H9 (cell line): ENCODE data around the gene ALG14. TPM values are rescaled to one million over a fixed set of nuclear protein-coding genes. Genes with fewer than 3 reads are reported as not detected.

Experiments used
- DNase-seq: peaks from one replicate; pipeline ENCODE4 v3.0.0-alpha.2; 2017
- H2AFZ ChIP-seq: one replicate; pipeline ENCODE4 v1.6.1; 2013; ENCODE audit warnings: mild to moderate bottlenecking, low read length, control low read depth, moderate library complexity
- H2AK5ac ChIP-seq: 2 replicates; pipeline ENCODE4 v1.6.1; 2013; ENCODE audit warnings: low read length, control low read depth, mixed read lengths; ENCODE audit not compliant: insufficient read length
- H2BK120ac ChIP-seq: one replicate; pipeline ENCODE4 v1.6.1; 2013; ENCODE audit warnings: low read depth, mild to moderate bottlenecking, low read length, control low read depth, inconsistent platforms; ENCODE audit not compliant: poor library complexity, severe bottlenecking
- H2BK12ac ChIP-seq: 2 replicates; pipeline ENCODE4 v1.6.1; 2013; ENCODE audit warnings: low read length, control low read depth, mixed read lengths, low read depth; ENCODE audit not compliant: insufficient read length
- H2BK15ac ChIP-seq: 2 replicates; pipeline ENCODE4 v1.6.1; 2013; ENCODE audit warnings: low read depth, low read length, control low read depth
- H2BK20ac ChIP-seq: one replicate; pipeline ENCODE4 v1.6.1; 2013; ENCODE audit warnings: low read depth, mild to moderate bottlenecking, low read length, control low read depth, inconsistent platforms; ENCODE audit not compliant: poor library complexity, severe bottlenecking
- H2BK5ac ChIP-seq: 2 replicates; pipeline ENCODE4 v1.6.1; 2013; ENCODE audit warnings: low read length, control low read depth, mixed read lengths; ENCODE audit not compliant: insufficient read length
- H3K14ac ChIP-seq: 2 replicates; pipeline ENCODE4 v1.6.1; 2013; ENCODE audit warnings: low read length, control low read depth; ENCODE audit not compliant: insufficient read depth
- H3K18ac ChIP-seq: 2 replicates; pipeline ENCODE4 v1.6.1; 2013; ENCODE audit warnings: low read depth, mild to moderate bottlenecking, mixed read lengths, low read length, control low read depth; ENCODE audit not compliant: insufficient read length
- H3K23ac ChIP-seq: 2 replicates; pipeline ENCODE4 v1.6.1; 2013; ENCODE audit warnings: low read length, control low read depth, mixed read lengths, low read depth; ENCODE audit not compliant: insufficient read length
- H3K23me2 ChIP-seq: 2 replicates; pipeline ENCODE4 v1.6.1; 2013; ENCODE audit warnings: low read depth, mild to moderate bottlenecking, mixed read lengths, low read length, control low read depth; ENCODE audit not compliant: insufficient read length, poor library complexity, severe bottlenecking
- H3K27ac ChIP-seq: 2 replicates; pipeline ENCODE4 v1.5.1; 2013; ENCODE audit warnings: low read length, control low read depth, mixed read lengths, low read depth; ENCODE audit not compliant: insufficient read length
- H3K27me3 ChIP-seq: 2 replicates; pipeline ENCODE4 v1.6.1; 2013; ENCODE audit warnings: low read length, control low read depth, inconsistent platforms; ENCODE audit not compliant: insufficient read depth
- H3K4ac ChIP-seq: 2 replicates; pipeline ENCODE4 v1.6.1; 2013; ENCODE audit warnings: low read depth, mild to moderate bottlenecking, control low read depth, inconsistent platforms, low read length, moderate library complexity
- H3K4me1 ChIP-seq: 2 replicates; pipeline ENCODE4 v1.6.1; 2013; ENCODE audit warnings: low read length, control low read depth, inconsistent platforms; ENCODE audit not compliant: insufficient read depth
- H3K4me2 ChIP-seq: 2 replicates; pipeline ENCODE4 v1.6.1; 2013; ENCODE audit warnings: low read length, control low read depth, mixed read lengths; ENCODE audit not compliant: insufficient read length, insufficient read depth
- H3K56ac ChIP-seq: 2 replicates; pipeline ENCODE4 v1.6.1; 2013; ENCODE audit warnings: low read depth, mild to moderate bottlenecking, mixed read lengths, low read length, control low read depth; ENCODE audit not compliant: insufficient read length
- H3K79me1 ChIP-seq: 2 replicates; pipeline ENCODE4 v1.6.1; 2013; ENCODE audit warnings: low read depth, mild to moderate bottlenecking, moderate library complexity, low read length, control low read depth, inconsistent platforms; ENCODE audit not compliant: insufficient read depth, poor library complexity, severe bottlenecking
- H3K79me2 ChIP-seq: 2 replicates; pipeline ENCODE4 v1.6.1; 2013; ENCODE audit warnings: low read length, control low read depth, inconsistent platforms; ENCODE audit not compliant: insufficient read depth
- H3K9ac ChIP-seq: 2 replicates; pipeline ENCODE4 v1.6.1; 2013; ENCODE audit warnings: low read length, control low read depth, mixed read lengths; ENCODE audit not compliant: insufficient read length; ENCODE audit errors: extremely low read depth
- H3K9me3 ChIP-seq: one replicate; pipeline ENCODE4 v1.6.1; 2013; ENCODE audit warnings: low read depth, low read length, inconsistent platforms; ENCODE audit not compliant: control insufficient read depth
- H3T11ph ChIP-seq: one replicate; pipeline ENCODE4 v1.6.1; 2013; ENCODE audit warnings: mild to moderate bottlenecking, low read length, control low read depth, inconsistent platforms
- H4K20me1 ChIP-seq: one replicate; pipeline ENCODE4 v1.6.1; 2013; ENCODE audit not compliant: control insufficient read depth, insufficient read length, insufficient read depth
- H4K5ac ChIP-seq: 2 replicates; pipeline ENCODE4 v1.6.1; 2013; ENCODE audit warnings: low read depth, mild to moderate bottlenecking, mixed read lengths, low read length, control low read depth; ENCODE audit not compliant: insufficient read length
- H4K8ac ChIP-seq: replicated peaks from 2 replicates; pipeline ENCODE4 v1.6.1; 2013; ENCODE audit warnings: low read length, control low read depth, mixed read lengths, low read depth; ENCODE audit not compliant: insufficient read length
- H4K91ac ChIP-seq: 2 replicates; pipeline ENCODE4 v1.6.1; 2013; ENCODE audit warnings: low read depth, mild to moderate bottlenecking, moderate library complexity, mixed read lengths, low read length, control low read depth; ENCODE audit not compliant: insufficient read length
- H3K27ac Mint-ChIP-seq, 3 experiments: 2 replicates in 2 of 3; 3 replicates in 1 of 3; pipeline ENCODE4 v1.8.0; 2020 to 2021; ENCODE audit warnings: mixed read lengths in 3 of 3, mild to moderate bottlenecking in 1 of 3, moderate library complexity in 1 of 3
- H3K27me3 Mint-ChIP-seq: 2 replicates; pipeline ENCODE4 v1.8.0; 2021; ENCODE audit warnings: low read depth, mild to moderate bottlenecking, moderate library complexity, mixed read lengths
- H3K36me3 Mint-ChIP-seq, 3 experiments: 2 replicates in 2 of 3; 3 replicates in 1 of 3; pipeline ENCODE4 v1.8.0; 2020 to 2021; ENCODE audit warnings: low read depth in 3 of 3, mixed read lengths in 3 of 3; ENCODE audit not compliant: insufficient read depth in 1 of 3
- H3K4me1 Mint-ChIP-seq, 2 experiments: 2 replicates each; pipeline ENCODE4 v1.8.0; 2020; ENCODE audit warnings: mixed read lengths in 2 of 2
- H3K4me3 Mint-ChIP-seq, 2 experiments: 2 replicates in 1 of 2; 3 replicates in 1 of 2; pipeline ENCODE4 v1.8.0; 2020 to 2021; ENCODE audit warnings: mild to moderate bottlenecking in 2 of 2, mixed read lengths in 2 of 2, moderate library complexity in 1 of 2
- H3K9me3 Mint-ChIP-seq, 2 experiments: 2 replicates in 1 of 2; 3 replicates in 1 of 2; pipeline ENCODE4 v1.8.0; 2020; ENCODE audit warnings: mild to moderate bottlenecking in 2 of 2, mixed read lengths in 2 of 2, moderate library complexity in 1 of 2
- CTCF ChIP-seq: fragments of 200-600 bp; sonication (generic); conservative IDR thresholded peaks from 3 replicates; pipeline ENCODE4 v1.8.0; 2021; ENCODE audit warnings: antibody characterized with exemption, mild to moderate bottlenecking
- WGBS: extraction: QIAGEN DNeasy Blood & Tissue Kit; methylation state at CpG from one replicate; pipeline ENCODE4 v1.1.7; 2013; ENCODE audit warnings: missing lambda C conversion rate, low lambda C conversion rate, mixed read lengths; ENCODE audit not compliant: insufficient read length; ENCODE audit errors: extremely low coverage; 5-methylcytosine and 5-hydroxymethylcytosine counted together
- total RNA-seq: library from RNA; stranded (reverse); gene quantifications from 2 replicates; pipeline ENCODE4 v1.2.1, GENCODE V29; 2021

ALG14 gene
- total RNA-seq, 1 experiment from 2014 or later: 2.5 TPM

DNA sequence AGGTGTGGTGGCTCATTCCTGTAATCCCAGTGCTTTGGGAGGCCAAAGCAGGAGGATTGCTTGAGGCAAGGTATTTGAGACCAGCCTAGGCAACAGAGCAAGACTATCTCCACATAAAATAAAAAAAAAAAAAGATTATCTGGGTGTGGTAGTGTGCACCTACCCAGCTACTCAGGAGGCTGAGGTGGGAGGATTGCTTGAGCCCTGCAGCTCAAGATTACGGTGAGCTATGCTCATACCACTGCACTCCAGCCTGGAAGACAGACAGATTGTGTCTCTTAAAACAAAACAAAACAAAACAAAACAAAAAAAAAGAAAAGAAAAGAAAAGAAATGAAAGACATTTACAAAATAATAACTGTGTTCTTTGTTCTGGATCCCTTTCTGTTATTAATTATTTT is 38.3 kb upstream of the ALG14 start:
- no peak overlapping the region for H3K27ac Mint-ChIP-seq
- no peaks in the 10 kb centered on the region for H3K79me2 ChIP-seq
- H3K27me3 ChIP-seq: no peaks in the 10 kb centered on the region
- peaks cover 3% of the 10 kb centered on the region; the same call in 1 of the 2 replicates for H3K27me3 Mint-ChIP-seq
- no peaks in the 10 kb centered on the region for H3K9me3 ChIP-seq
- H2BK5ac ChIP-seq: no peak overlapping the region
- H3K23me2 ChIP-seq: no peaks in the 10 kb centered on the region
- no peak overlapping the region for H3K23ac ChIP-seq
- H2BK120ac ChIP-seq: no peak overlapping the region
- DNase-seq: no peak
- H3T11ph ChIP-seq: no peak overlapping the region
- peaks cover 2 to 3% of the 10 kb centered on the region in 2 experiments; a peak in 2 of 4 replicates for H3K4me1 Mint-ChIP-seq
- H3K4me3 Mint-ChIP-seq: no peak overlapping the region
- no peak for TF ChIP-seq CTCF
- H3K14ac ChIP-seq: no peak overlapping the region
- H2AFZ ChIP-seq: no peak overlapping the region
- no CpG with 5 or more reads among the region's 1 CpG for WGBS
- no peaks in the 10 kb centered on the region for H3K79me1 ChIP-seq
- H3K27ac ChIP-seq: no peak overlapping the region
- no peak overlapping the region for H3K18ac ChIP-seq
- H3K4me1 ChIP-seq: no peaks in the 10 kb centered on the region
- no peak overlapping the region for H2BK20ac ChIP-seq
- H2BK12ac ChIP-seq: no peak overlapping the region
- no peak overlapping the region for H4K5ac ChIP-seq
- no peaks in the 10 kb centered on the region for H3K9me3 Mint-ChIP-seq
- no peak overlapping the region for H4K91ac ChIP-seq
- no peak overlapping the region for H2AK5ac ChIP-seq
- H3K4ac ChIP-seq: no peak overlapping the region
- no peak overlapping the region for H4K8ac ChIP-seq
- H2BK15ac ChIP-seq: no peak overlapping the region
- no peaks in the 10 kb centered on the region for H3K36me3 Mint-ChIP-seq
- H3K56ac ChIP-seq: no peak overlapping the region
- H3K4me2 ChIP-seq: no peak overlapping the region
- no peak overlapping the region for H3K9ac ChIP-seq
- H4K20me1 ChIP-seq: no peaks in the 10 kb centered on the region
